Measurements from ENCODE around the gene RPS6KA3. TPM values are rescaled to one million over a fixed set of nuclear protein-coding genes. Genes with fewer than 3 reads are reported as not detected.
A peak's percentile ranks its signal among the peaks of the same experiment; 100 is the strongest.

The RPS6KA3 gene
- total RNA-seq (2022) (31.9 and 42.4 TPM in 2 replicates), Bru-seq, nascent RNA (percentile 86 among the genes with signal in this experiment), BruChase-seq, experiment 1, labeled RNA remaining after a 6-hour chase (percentile 88 among the genes with signal in this experiment), BruChase-seq, experiment 2, labeled RNA remaining after a 2-hour chase (percentile 80 among the genes with signal in this experiment)
- long read RNA-seq, full-length matches to known transcripts, result 19 of 35 reads
- long read RNA-seq, partial matches to known transcripts, result 5 of 35 reads
- long read RNA-seq, other reads (novel, unspliced or antisense), result 11 of 35 reads

DNA sequence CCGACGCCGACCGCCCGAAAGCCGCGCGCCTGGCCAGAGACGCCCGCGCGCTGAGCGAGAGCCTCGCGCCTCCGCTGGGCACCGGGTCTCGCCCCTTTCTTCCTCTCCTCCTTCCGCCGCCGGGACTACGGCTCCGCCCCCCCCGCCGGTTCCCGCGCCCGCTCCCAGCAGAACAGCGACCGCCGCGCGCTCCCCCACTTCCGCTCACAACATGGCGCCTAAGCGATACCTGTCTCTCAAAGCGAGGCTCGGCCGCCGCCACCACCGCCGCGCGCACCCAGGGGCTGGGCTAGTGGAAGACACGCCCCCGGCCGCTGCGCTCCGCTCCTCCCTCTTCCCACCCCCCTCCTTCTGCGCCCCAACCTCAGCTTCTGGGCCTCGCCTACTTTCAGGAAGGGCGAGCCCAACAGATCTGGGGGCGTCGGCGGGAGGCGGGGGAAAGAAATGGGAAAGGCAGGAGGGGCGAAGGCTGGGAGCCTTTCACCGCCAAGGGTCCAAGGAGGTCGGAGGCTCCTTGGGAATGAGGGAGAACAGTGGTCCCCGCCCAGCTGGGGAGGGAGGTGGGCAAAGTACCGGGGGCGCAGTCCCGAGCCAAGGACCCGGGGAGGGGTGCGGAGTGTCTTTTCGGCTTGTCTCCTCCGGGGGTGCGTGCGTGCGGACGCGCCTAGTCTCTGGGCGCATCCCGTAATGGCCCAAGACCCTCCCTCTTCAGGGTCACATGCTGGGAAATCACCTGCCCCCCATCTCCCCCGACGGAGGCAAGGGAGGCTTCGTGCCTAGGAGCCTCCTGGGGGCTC is at the start of gene RPS6KA3:
RPS6KA3 (minus strand) TSS at position 100 of the 797 bp plus-strand sequence. CDS start 277 bp downstream, outside the sequence.
- intact Hi-C loops (cut with micrococcal nuclease), result no loop called here
- Mint-ChIP-seq H3K4me3 (ENCODE audit: unreplicated experiment) (peak within 1 kb of the TSS; percentile 81), H3K36me3 (ENCODE audit: insufficient read depth, unreplicated experiment) (no peaks in the 10 kb centered on the region), H3K27me3 (ENCODE audit: insufficient read depth, unreplicated experiment) (peaks cover 12% of the 10 kb centered on the region), H3K9me3 (ENCODE audit: unreplicated experiment) (no peaks in the 10 kb centered on the region), H3K4me1 (ENCODE audit: insufficient read depth, unreplicated experiment) (peaks cover 16% of the 10 kb centered on the region), H3K27ac (ENCODE audit: low read depth, unreplicated experiment) (peak within 1 kb of the TSS; percentile 96)
- ChIA-PET POLR2A (interaction anchor here (0.7 to 1.3 kb wide), 4 partner anchors 14 to 111 kb away, joined by 3 to 7 read pairs (median 4); no protein-coding TSS in a partner anchor), CTCF (interaction anchor here (0.6 kb wide), 1 partner anchor 100 kb away, joined by 3 read pairs; no protein-coding TSS in a partner anchor)
- no TSS peak for BruUV-seq (replicated peaks)
- TF ChIP-seq, protein P1, sequence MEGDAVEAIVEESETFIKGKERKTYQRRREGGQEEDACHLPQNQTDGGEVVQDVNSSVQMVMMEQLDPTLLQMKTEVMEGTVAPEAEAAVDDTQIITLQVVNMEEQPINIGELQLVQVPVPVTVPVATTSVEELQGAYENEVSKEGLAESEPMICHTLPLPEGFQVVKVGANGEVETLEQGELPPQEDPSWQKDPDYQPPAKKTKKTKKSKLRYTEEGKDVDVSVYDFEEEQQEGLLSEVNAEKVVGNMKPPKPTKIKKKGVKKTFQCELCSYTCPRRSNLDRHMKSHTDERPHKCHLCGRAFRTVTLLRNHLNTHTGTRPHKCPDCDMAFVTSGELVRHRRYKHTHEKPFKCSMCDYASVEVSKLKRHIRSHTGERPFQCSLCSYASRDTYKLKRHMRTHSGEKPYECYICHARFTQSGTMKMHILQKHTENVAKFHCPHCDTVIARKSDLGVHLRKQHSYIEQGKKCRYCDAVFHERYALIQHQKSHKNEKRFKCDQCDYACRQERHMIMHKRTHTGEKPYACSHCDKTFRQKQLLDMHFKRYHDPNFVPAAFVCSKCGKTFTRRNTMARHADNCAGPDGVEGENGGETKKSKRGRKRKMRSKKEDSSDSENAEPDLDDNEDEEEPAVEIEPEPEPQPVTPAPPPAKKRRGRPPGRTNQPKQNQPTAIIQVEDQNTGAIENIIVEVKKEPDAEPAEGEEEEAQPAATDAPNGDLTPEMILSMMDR (IDR thresholded peaks at IDR 0.05; ENCODE audit: unreplicated experiment), result no peak
- DNase-seq (ENCODE audit: unreplicated experiment), result peak; percentile 86

DNA sequence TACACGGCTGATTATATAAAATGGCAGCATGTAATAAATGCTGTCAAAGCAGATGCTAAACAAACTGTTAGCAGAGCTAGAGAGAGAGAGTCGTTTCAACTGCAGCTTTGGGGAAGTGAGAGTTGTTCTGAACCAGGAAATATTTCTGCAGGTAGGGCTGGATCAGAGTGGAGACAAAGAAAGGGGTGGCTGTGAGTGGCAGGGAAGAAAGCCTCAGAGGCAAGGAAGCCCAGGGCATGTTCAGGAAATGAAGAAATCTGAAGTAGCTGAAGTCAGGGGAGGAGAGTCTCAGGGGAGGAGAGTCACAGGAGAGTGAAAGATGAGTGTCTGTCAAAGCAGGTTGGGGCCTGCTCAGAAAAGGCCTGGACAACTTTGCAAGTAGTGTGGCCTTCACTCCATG is 48.4 kb upstream of the RPS6KA3 start:
- Mint-ChIP-seq H3K27me3 (ENCODE audit: insufficient read depth, unreplicated experiment) (peaks cover 41% of the 10 kb centered on the region), H3K27ac (ENCODE audit: low read depth, unreplicated experiment) (peak overlapping the region; percentile 1), H3K4me3 (ENCODE audit: unreplicated experiment) (no peak overlapping the region), H3K36me3 (ENCODE audit: insufficient read depth, unreplicated experiment) (no peaks in the 10 kb centered on the region), H3K4me1 (ENCODE audit: insufficient read depth, unreplicated experiment) (no peaks in the 10 kb centered on the region), H3K9me3 (ENCODE audit: unreplicated experiment) (no peaks in the 10 kb centered on the region)
- TF ChIP-seq, protein P1 (IDR thresholded peaks at IDR 0.05; ENCODE audit: unreplicated experiment), result no peak
- ChIA-PET CTCF (interaction anchor here (1.5 kb wide), 1 partner anchor 20 kb away, joined by 3 read pairs; no protein-coding TSS in a partner anchor), POLR2A (interaction anchor here (0.5 to 1.2 kb wide), 2 partner anchors 25 to 635 kb away, joined by 3 to 4 read pairs; no protein-coding TSS in a partner anchor)
- peak; percentile 65 for DNase-seq (ENCODE audit: unreplicated experiment)
- intact Hi-C loops (cut with micrococcal nuclease), result no loop called here
- no TSS peak for BruUV-seq (replicated peaks)

DNA sequence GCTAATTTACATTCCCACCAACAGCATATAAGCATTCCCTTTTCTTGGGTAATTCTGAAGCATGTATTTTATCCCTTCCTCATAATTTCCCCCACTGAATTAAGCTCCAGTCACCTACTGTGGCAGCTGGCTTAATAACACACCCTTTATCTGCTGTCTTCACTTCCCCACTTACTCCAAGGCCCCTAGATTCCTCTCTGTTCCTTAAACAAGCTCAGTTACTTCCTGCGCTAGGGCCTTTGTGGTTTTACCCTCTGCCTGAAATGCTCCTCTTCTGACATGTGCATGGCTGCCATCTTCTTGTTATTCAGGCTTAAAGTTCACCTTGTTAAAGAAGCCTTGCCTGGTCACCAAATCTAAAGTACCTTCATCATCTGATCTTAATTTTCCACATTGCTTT is 47.2 kb upstream of the RPS6KA3 start:
- Mint-ChIP-seq H3K27ac (ENCODE audit: low read depth, unreplicated experiment) (no peak overlapping the region), H3K27me3 (ENCODE audit: insufficient read depth, unreplicated experiment) (peaks cover 44% of the 10 kb centered on the region), H3K9me3 (ENCODE audit: unreplicated experiment) (no peaks in the 10 kb centered on the region), H3K4me1 (ENCODE audit: insufficient read depth, unreplicated experiment) (no peaks in the 10 kb centered on the region), H3K4me3 (ENCODE audit: unreplicated experiment) (no peak overlapping the region), H3K36me3 (ENCODE audit: insufficient read depth, unreplicated experiment) (no peaks in the 10 kb centered on the region)
- intact Hi-C loops (cut with micrococcal nuclease), result no loop called here
- ChIA-PET POLR2A (interaction anchor here (1.0 kb wide), 1 partner anchor 45 kb away, joined by 3 read pairs; no protein-coding TSS in a partner anchor), CTCF (no interaction called here)
- DNase-seq (ENCODE audit: unreplicated experiment), result no peak
- BruUV-seq (replicated peaks), result no TSS peak
- TF ChIP-seq, protein P1 (IDR thresholded peaks at IDR 0.05; ENCODE audit: unreplicated experiment), result no peak

DNA sequence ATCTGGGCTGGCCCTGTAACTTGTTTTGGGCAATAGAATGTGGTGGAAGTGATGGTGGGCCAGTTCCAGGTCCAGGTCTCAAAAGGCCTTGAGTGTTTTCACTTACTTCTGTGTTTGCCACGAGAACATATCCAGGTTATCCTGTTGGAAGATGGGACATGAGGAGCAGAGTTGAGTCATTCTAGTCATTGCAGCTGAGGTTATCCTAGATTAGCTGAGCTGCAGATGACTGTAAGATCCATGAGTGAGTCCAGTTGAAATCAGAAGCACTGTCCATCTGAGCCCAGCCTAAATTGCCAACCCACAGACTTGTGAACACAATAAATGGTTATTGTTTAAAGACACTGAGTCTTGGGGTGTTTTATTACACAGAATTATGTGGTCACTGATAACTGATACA is 45.3 kb upstream of the RPS6KA3 start:
- no peak for DNase-seq (ENCODE audit: unreplicated experiment)
- intact Hi-C loops (cut with micrococcal nuclease), result no loop called here
- CTCF ChIA-PET, result no interaction called here
- no peaks in the 10 kb centered on the region for H3K4me1 Mint-ChIP-seq (ENCODE audit: insufficient read depth, unreplicated experiment)
- peaks cover 44% of the 10 kb centered on the region for H3K27me3 Mint-ChIP-seq (ENCODE audit: insufficient read depth, unreplicated experiment)
- BruUV-seq (replicated peaks), result no TSS peak
- no peak overlapping the region for H3K4me3 Mint-ChIP-seq (ENCODE audit: unreplicated experiment)
- TF ChIP-seq, protein P1 (IDR thresholded peaks at IDR 0.05; ENCODE audit: unreplicated experiment), result no peak
- POLR2A ChIA-PET, result no interaction called here
- no peaks in the 10 kb centered on the region for H3K36me3 Mint-ChIP-seq (ENCODE audit: insufficient read depth, unreplicated experiment)
- no peak overlapping the region for H3K27ac Mint-ChIP-seq (ENCODE audit: low read depth, unreplicated experiment)
- H3K9me3 Mint-ChIP-seq (ENCODE audit: unreplicated experiment), result no peaks in the 10 kb centered on the region

Measured in MCF 10A (cell line).